ENCODE measurements around the gene MATCAP1. TPM values are rescaled to one million over a fixed set of nuclear protein-coding genes. Genes with fewer than 3 reads are reported as not detected.

Gene MATCAP1
- total RNA-seq, 1 experiment from 2014 or later, result 51.2 TPM

DNA sequence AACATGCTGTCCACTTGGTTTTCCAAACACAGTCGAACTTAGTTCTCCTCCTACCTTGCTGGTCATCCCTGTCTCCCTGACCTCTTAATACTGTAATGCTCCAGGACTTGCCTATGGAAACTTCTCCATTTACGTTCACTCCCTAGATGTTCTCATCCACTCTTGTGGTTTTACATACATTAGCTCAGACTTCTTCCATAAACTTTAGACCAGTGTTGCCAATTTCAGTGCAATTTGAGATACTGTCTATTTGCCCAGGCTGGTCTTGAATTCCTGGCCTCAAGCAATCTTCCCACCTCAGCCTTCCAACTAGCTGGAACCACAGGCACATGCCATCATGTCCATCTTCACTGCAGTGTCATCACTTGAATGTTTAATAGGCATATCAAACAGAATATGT is 1.5 kb downstream of the MATCAP1 start:
- Histone ChIP-seq H3K9me3 (ENCODE audit: control insufficient read depth, low read depth, low read length) (no peaks in the 10 kb centered on the region), H3K27ac (ENCODE audit: insufficient read length, low read depth, low read length) (no peak overlapping the region), H2BK5ac (ENCODE audit: insufficient read length, low read length) (no peak overlapping the region), H3K56ac (ENCODE audit: insufficient read length, low read depth, low read length) (no peak overlapping the region), H2AK5ac (ENCODE audit: insufficient read length, low read length) (no peak overlapping the region), H4K91ac (ENCODE audit: insufficient read length, low read depth, low read length) (no peak overlapping the region), H4K5ac (ENCODE audit: insufficient read length, low read depth, low read length) (no peak overlapping the region), H3T11ph (ENCODE audit: low read length) (no peak overlapping the region), H3K9ac (ENCODE audit: extremely low read depth, insufficient read length, low read length) (no peak overlapping the region), H3K23me2 (ENCODE audit: insufficient read length, low read depth, low read length, poor library complexity, severe bottlenecking) (peaks cover 22% of the 10 kb centered on the region), H3K18ac (ENCODE audit: insufficient read length, low read depth, low read length) (no peak overlapping the region), H2BK12ac (ENCODE audit: insufficient read length, low read depth, low read length) (no peak overlapping the region), H2BK20ac (ENCODE audit: low read depth, low read length, poor library complexity, severe bottlenecking) (no peak overlapping the region), H3K27me3 (ENCODE audit: insufficient read depth, low read length) (peaks cover 4% of the 10 kb centered on the region; the same call in 1 of the 2 replicates), H2AFZ (ENCODE audit: low read length) (no peak overlapping the region), H4K8ac (replicated peaks; ENCODE audit: insufficient read length, low read depth, low read length) (no peak overlapping the region), H3K79me1 (ENCODE audit: insufficient read depth, low read depth, low read length, poor library complexity, severe bottlenecking) (no peaks in the 10 kb centered on the region), H4K20me1 (ENCODE audit: control insufficient read depth, insufficient read depth, insufficient read length) (no peaks in the 10 kb centered on the region), H3K4me1 (ENCODE audit: insufficient read depth, low read length) (peaks cover 6% of the 10 kb centered on the region; the same call in 1 of the 2 replicates), H3K79me2 (ENCODE audit: insufficient read depth, low read length) (no peaks in the 10 kb centered on the region), H2BK15ac (ENCODE audit: low read depth, low read length) (no peak overlapping the region), H3K4ac (ENCODE audit: low read depth, low read length) (no peak overlapping the region), H3K4me2 (ENCODE audit: insufficient read depth, insufficient read length, low read length) (no peak overlapping the region), H3K23ac (ENCODE audit: insufficient read length, low read depth, low read length) (no peak overlapping the region), H3K14ac (ENCODE audit: insufficient read depth, low read length) (no peak overlapping the region), H2BK120ac (ENCODE audit: low read depth, low read length, poor library complexity, severe bottlenecking) (no peak overlapping the region)
- no CpG with 5 or more reads among the region's 2 CpGs for WGBS (ENCODE audit: extremely low coverage, insufficient read length, low lambda C conversion rate)
- no peak for DNase-seq
- H3K36me3 Mint-ChIP-seq (ENCODE audit: insufficient read depth in 1 of 3, low read depth in 3 of 3), result peaks cover 0 to 5% (median 4%) of the 10 kb centered on the region in 3 experiments; a peak in 2 of 7 replicates
- peaks cover 26 to 27% of the 10 kb centered on the region in 2 experiments for H3K4me1 Mint-ChIP-seq
- TF ChIP-seq, protein P1, sequence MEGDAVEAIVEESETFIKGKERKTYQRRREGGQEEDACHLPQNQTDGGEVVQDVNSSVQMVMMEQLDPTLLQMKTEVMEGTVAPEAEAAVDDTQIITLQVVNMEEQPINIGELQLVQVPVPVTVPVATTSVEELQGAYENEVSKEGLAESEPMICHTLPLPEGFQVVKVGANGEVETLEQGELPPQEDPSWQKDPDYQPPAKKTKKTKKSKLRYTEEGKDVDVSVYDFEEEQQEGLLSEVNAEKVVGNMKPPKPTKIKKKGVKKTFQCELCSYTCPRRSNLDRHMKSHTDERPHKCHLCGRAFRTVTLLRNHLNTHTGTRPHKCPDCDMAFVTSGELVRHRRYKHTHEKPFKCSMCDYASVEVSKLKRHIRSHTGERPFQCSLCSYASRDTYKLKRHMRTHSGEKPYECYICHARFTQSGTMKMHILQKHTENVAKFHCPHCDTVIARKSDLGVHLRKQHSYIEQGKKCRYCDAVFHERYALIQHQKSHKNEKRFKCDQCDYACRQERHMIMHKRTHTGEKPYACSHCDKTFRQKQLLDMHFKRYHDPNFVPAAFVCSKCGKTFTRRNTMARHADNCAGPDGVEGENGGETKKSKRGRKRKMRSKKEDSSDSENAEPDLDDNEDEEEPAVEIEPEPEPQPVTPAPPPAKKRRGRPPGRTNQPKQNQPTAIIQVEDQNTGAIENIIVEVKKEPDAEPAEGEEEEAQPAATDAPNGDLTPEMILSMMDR (conservative IDR thresholded peaks at IDR 0.05), result no peak
- H3K9me3 Mint-ChIP-seq, result no peaks in the 10 kb centered on the region; a peak in 1 of 5 replicates
- H3K27me3 Mint-ChIP-seq (ENCODE audit: low read depth), result peaks cover 37% of the 10 kb centered on the region
- no peak overlapping the region for H3K4me3 Mint-ChIP-seq
- H3K27ac Mint-ChIP-seq, result no peak overlapping the region

All from H9 (cell line).